Ramos (cell line): Measurements from ENCODE around the gene TMIGD3.

ENCODE experiments used
- in situ Hi-C: fragments of 300-500 bp; cut with MboI; formaldehyde crosslinking; loops from one replicate; pipeline ENCODE4 v1.14.3; 2022; ENCODE audit warnings: low sequenced_read_pairs; ENCODE audit not compliant: unreplicated experiment

Gene TMIGD3

GRCh38 chr1:111511370-111511769 lies 7.9 kb upstream of the TMIGD3 start:
- in situ Hi-C loops = no loop called here

- in situ Hi-C loops = loop anchor here (5.0 kb wide), 1 partner anchor 242 kb away; no protein-coding TSS in a partner anchor
Measured at GRCh38 chr1:111509997-111510375, 6.6 kb upstream of the TMIGD3 start.

- in situ Hi-C loops = loop anchor here (5.0 kb wide), 1 partner anchor 245 kb away; no protein-coding TSS in a partner anchor
Measured at GRCh38 chr1:111507411-111508201, 4.2 kb upstream of the TMIGD3 start.

- in situ Hi-C loops = loop anchor here (5.0 kb wide), 1 partner anchor 246 kb away; no protein-coding TSS in a partner anchor
Measured at GRCh38 chr1:111506561-111506960, 3.1 kb upstream of the TMIGD3 start.

GRCh38 chr1:111505641-111506119 lies 2.2 kb upstream of the TMIGD3 start:
- in situ Hi-C loops = loop anchor here (5.0 kb wide), 1 partner anchor 247 kb away; no protein-coding TSS in a partner anchor

GRCh38 chr1:111504097-111504496 lies 664 bp upstream of the TMIGD3 start:
- in situ Hi-C loops = no loop called here

GRCh38 chr1:111501645-111502044 lies 1.8 kb downstream of the TMIGD3 start:
- in situ Hi-C loops = no loop called here

GRCh38 chr1:111499026-111499785 lies 4.2 kb downstream of the TMIGD3 start:
- in situ Hi-C loops = loop anchor here (25.0 kb wide), 1 partner anchor 863 kb away; no protein-coding TSS in a partner anchor

- in situ Hi-C loops = loop anchor here (25.0 kb wide), 1 partner anchor 865 kb away; no protein-coding TSS in a partner anchor
Measured at GRCh38 chr1:111497592-111497991, 5.8 kb downstream of the TMIGD3 start.

- in situ Hi-C loops = loop anchor here (25.0 kb wide), 1 partner anchor 866 kb away; no protein-coding TSS in a partner anchor
Measured at GRCh38 chr1:111496398-111496797, 7.0 kb downstream of the TMIGD3 start.

- in situ Hi-C loops = loop anchor here (25.0 kb wide), 1 partner anchor 871 kb away; no protein-coding TSS in a partner anchor
Measured at GRCh38 chr1:111491070-111491469, 12.4 kb downstream of the TMIGD3 start.

GRCh38 chr1:111490220-111490619 lies 13.2 kb downstream of the TMIGD3 start:
- in situ Hi-C loops = loop anchor here (25.0 kb wide), 1 partner anchor 872 kb away; no protein-coding TSS in a partner anchor

GRCh38 chr1:111489604-111490003 lies 13.8 kb downstream of the TMIGD3 start:
- in situ Hi-C loops = loop anchor here (10.0 to 25.0 kb wide), 2 partner anchors 255 to 873 kb away; no protein-coding TSS in a partner anchor

GRCh38 chr1:111488669-111489068 lies 14.8 kb downstream of the TMIGD3 start:
- in situ Hi-C loops = loop anchor here (10.0 to 25.0 kb wide), 2 partner anchors 256 to 874 kb away; no protein-coding TSS in a partner anchor

GRCh38 chr1:111487133-111487532 lies 16.3 kb downstream of the TMIGD3 start:
- in situ Hi-C loops = loop anchor here (10.0 to 25.0 kb wide), 2 partner anchors 258 to 875 kb away; no protein-coding TSS in a partner anchor

- in situ Hi-C loops = loop anchor here (10.0 to 25.0 kb wide), 2 partner anchors 258 to 876 kb away; no protein-coding TSS in a partner anchor
Measured at GRCh38 chr1:111486431-111486830, 17.0 kb downstream of the TMIGD3 start.

- in situ Hi-C loops = loop anchor here (10.0 to 25.0 kb wide), 2 partner anchors 260 to 878 kb away; no protein-coding TSS in a partner anchor
Measured at GRCh38 chr1:111484391-111485026, 18.9 kb downstream of the TMIGD3 start.

- in situ Hi-C loops = loop anchor here (10.0 to 25.0 kb wide), 2 partner anchors 261 to 878 kb away; no protein-coding TSS in a partner anchor
Measured at GRCh38 chr1:111483876-111484275, 19.6 kb downstream of the TMIGD3 start.

- in situ Hi-C loops = loop anchor here (10.0 to 25.0 kb wide), 2 partner anchors 262 to 879 kb away; no protein-coding TSS in a partner anchor
Measured at GRCh38 chr1:111483166-111483565, 20.3 kb downstream of the TMIGD3 start.
